WERI-Rb-1 (cell line): ENCODE results near the gene NCKAP1.
"Not testable (repeated sequence)": the region's sequence is repeated elsewhere in the genome, so short reads cannot be mapped to it uniquely, and the experiment has no call there.

ENCODE experiments used
- DNase-seq: peaks from one replicate; pipeline ENCODE4 v3.0.0-alpha.2; 2020
- H3K27ac ChIP-seq: fragments of 250-450 bp; sonication (Bioruptor Pico); 2 replicates; pipeline ENCODE4 v1.5.1; 2020; ENCODE audit warnings: mild to moderate bottlenecking, moderate library complexity
- H3K27me3 ChIP-seq: fragments of 250-450 bp; sonication (Bioruptor Pico); 2 replicates; pipeline ENCODE4 v1.5.1; 2021; ENCODE audit warnings: mild to moderate bottlenecking, low read depth, moderate library complexity; ENCODE audit not compliant: insufficient read depth, severe bottlenecking
- H3K36me3 ChIP-seq: fragments of 250-450 bp; sonication (Bioruptor Pico); 2 replicates; pipeline ENCODE4 v1.5.1; 2020; ENCODE audit warnings: mild to moderate bottlenecking, moderate library complexity
- H3K4me3 ChIP-seq: 2 replicates; pipeline ENCODE4 v1.5.1; 2011; ENCODE audit warnings: low read depth, mild to moderate bottlenecking, control low read depth, low read length
- H3K9me3 ChIP-seq: fragments of 250-450 bp; sonication (Bioruptor Pico); 2 replicates; pipeline ENCODE4 v1.5.1; 2021; ENCODE audit warnings: mild to moderate bottlenecking, moderate library complexity; ENCODE audit not compliant: severe bottlenecking
- CTCF ChIP-seq: IDR thresholded peaks from 2 replicates; pipeline ENCODE4 v1.5.1; 2011; ENCODE audit warnings: low read depth, mild to moderate bottlenecking, control low read depth, inconsistent platforms, low read length

The NCKAP1 gene

GRCh38 chr2:183019718-183020442 is 18.4 kb downstream of the NCKAP1 start:
- TF ChIP-seq CTCF = no peak
- Histone ChIP-seq H3K27ac (no peak overlapping the region), H3K4me3 (no peak overlapping the region), H3K9me3 (no peaks in the 10 kb centered on the region), H3K36me3 (peaks cover 11% of the 10 kb centered on the region), H3K27me3 (no peaks in the 10 kb centered on the region)
- DNase-seq = no peak

GRCh38 chr2:183017845-183018244 is 20.4 kb downstream of the NCKAP1 start:
- H3K4me3 ChIP-seq, H3K27ac ChIP-seq, H3K36me3 ChIP-seq, H3K9me3 ChIP-seq, DNase-seq, H3K27me3 ChIP-seq: not testable (repeated sequence)

- Histone ChIP-seq H3K27me3 (no peaks in the 10 kb centered on the region), H3K9me3 (no peaks in the 10 kb centered on the region), H3K4me3 (no peak overlapping the region), H3K36me3 (no peaks in the 10 kb centered on the region; the same call in none of the 2 replicates), H3K27ac (no peak overlapping the region)
- DNase-seq = no peak
- no peak for TF ChIP-seq CTCF
Measured at GRCh38 chr2:183014005-183014404, 24.3 kb downstream of the NCKAP1 start.

- DNase-seq = no peak
- no peaks in the 10 kb centered on the region for H3K27me3 ChIP-seq
- no peaks in the 10 kb centered on the region; the same call in 1 of the 2 replicates for H3K36me3 ChIP-seq
- no peaks in the 10 kb centered on the region for H3K9me3 ChIP-seq
- no peak overlapping the region for H3K27ac ChIP-seq
- TF ChIP-seq CTCF = no peak
- no peak overlapping the region for H3K4me3 ChIP-seq
Measured at GRCh38 chr2:183011743-183012142, 26.5 kb downstream of the NCKAP1 start.

GRCh38 chr2:183010112-183010511 is 28.1 kb downstream of the NCKAP1 start:
- H3K27me3 ChIP-seq = no peaks in the 10 kb centered on the region
- no peak for DNase-seq
- no peak for TF ChIP-seq CTCF
- no peak overlapping the region for H3K27ac ChIP-seq
- H3K36me3 ChIP-seq = no peaks in the 10 kb centered on the region; the same call in 1 of the 2 replicates
- H3K4me3 ChIP-seq = no peak overlapping the region
- H3K9me3 ChIP-seq = no peaks in the 10 kb centered on the region

- Histone ChIP-seq H3K9me3 (no peaks in the 10 kb centered on the region), H3K27me3 (no peaks in the 10 kb centered on the region), H3K27ac (no peak overlapping the region), H3K4me3 (no peak overlapping the region), H3K36me3 (no peaks in the 10 kb centered on the region)
- DNase-seq = no peak
- no peak for TF ChIP-seq CTCF
Measured at GRCh38 chr2:183009249-183009899, 28.9 kb downstream of the NCKAP1 start.
